HG03025 (cell line): Measurements from ENCODE around the gene KRTAP10-2.

Source experiments
- ATAC-seq: cut with Tn5 transposase; IDR thresholded peaks from one replicate; pipeline ENCODE4 v1.9.1; 2021; ENCODE audit warnings: mild to moderate bottlenecking, moderate library complexity; ENCODE audit not compliant: unreplicated experiment, low FRiP score

The KRTAP10-2 gene

DNA sequence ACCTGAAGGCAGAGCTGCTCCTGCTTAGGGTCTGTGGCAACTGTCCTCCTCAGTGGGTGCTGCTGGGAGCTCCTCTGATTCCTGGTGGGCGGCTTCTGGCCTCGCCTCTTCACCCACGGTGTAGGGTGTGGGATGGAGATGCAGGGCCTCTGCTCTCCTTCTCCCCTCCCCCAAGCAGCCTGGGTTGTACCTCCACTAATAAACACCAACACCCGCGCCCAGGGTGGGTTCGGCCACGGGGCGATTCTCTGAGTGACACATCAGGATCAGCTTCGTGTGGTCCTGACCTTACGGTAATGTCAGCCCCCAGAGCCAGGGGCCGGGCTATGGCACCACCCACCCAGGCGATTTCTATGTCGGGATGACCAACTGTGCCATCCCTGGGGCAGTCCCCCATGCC, 35.0 kb downstream of the KRTAP10-2 start:
- no peak for ATAC-seq

DNA sequence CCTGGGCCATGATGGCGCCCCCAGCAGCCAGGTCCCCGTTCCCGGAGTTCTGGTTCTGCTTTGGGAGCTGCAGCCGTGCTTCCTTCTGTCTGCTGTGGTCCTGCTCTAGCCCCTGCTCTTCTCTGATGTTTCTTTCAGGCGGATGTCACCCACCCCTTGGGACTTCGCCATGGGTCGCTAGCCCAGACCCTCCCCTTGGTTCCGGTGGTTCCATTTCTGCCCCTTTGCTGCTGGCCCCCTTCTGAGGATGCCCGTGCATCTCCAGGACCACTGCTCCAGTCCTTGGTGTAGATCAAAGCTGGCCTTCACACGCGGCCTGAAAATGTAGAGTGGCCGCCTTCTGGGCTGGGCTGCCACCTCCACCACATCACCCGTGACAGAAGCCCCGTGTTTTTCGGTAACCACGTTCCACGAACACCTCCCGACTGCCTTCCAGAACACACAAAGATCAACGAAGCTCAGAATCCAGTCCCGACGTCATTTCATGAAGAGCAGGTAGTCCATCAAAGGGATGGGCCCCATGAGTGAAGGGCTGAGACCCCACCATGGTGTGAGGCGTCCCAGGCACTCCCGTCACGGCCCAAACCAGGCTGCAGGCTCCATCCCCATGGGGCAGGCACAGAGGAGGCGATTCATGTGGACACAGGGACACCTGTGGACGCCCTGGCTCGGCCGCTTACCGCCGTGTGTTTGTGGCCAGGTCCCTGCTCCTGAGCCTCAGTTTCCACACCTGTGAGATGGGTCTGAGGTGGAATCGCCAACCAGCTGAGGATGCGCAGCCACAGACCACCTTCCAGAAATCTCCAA, 35.7 kb downstream of the KRTAP10-2 start:
- no peak for ATAC-seq

GRCh38 chr21:44514746-44515358, 36.5 kb downstream of the KRTAP10-2 start:
- ATAC-seq: no peak

DNA sequence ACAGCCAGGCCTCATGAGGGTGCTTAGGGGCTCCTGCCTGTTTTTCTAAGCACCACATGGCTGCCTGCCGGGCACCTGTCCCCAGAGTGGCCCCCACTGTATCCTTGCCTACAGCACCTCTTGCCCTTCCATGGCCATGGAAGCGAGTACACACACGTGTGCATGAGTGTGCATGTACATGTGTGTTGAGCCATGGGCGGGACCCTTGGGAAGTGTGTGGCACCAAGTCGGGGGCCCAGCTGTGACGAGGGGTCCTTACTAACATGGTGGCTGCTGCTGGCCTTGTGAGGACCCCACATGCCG, 37.1 kb downstream of the KRTAP10-2 start:
- ATAC-seq: no peak

DNA sequence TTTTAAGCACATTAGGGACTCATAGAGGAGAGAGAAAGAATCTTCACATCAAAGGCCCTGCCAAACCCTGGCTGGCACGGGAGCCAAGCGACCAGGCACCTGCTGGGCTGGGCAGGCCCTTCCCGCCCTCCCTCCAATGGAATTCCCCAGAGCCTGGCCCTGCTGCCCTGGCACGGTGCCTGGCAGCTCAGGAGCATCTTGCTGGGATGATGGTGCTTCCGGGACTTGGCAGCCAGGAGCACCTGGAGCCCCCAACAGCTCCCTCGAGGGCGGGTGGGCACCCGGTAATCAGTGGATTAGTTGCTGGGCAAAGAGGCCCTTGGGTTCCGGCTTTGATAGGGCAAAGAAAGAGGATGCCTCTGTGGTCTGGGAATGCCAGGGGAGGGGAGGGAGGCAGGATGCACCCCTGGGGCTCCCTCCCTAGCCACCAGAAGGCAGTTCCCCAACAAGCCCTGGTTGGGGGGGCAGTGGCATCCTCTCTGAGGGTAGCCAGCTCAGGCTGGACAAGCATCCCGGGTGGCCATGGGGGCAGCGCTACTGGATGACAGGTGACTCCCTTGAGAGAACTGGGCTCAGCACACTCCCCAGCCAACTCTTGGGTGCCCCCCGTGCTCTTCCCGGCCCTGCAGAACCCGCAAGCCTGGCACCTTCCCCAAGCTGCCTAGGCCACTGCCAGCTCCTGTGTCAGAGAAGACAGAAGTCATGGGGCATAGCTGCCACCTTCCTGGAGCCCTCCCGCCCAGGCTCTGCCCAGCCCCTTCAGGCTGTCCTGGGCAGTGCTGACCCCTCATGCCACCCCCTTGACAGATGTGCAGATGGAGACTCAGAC, 37.7 kb downstream of the KRTAP10-2 start:
- ATAC-seq: no peak

DNA sequence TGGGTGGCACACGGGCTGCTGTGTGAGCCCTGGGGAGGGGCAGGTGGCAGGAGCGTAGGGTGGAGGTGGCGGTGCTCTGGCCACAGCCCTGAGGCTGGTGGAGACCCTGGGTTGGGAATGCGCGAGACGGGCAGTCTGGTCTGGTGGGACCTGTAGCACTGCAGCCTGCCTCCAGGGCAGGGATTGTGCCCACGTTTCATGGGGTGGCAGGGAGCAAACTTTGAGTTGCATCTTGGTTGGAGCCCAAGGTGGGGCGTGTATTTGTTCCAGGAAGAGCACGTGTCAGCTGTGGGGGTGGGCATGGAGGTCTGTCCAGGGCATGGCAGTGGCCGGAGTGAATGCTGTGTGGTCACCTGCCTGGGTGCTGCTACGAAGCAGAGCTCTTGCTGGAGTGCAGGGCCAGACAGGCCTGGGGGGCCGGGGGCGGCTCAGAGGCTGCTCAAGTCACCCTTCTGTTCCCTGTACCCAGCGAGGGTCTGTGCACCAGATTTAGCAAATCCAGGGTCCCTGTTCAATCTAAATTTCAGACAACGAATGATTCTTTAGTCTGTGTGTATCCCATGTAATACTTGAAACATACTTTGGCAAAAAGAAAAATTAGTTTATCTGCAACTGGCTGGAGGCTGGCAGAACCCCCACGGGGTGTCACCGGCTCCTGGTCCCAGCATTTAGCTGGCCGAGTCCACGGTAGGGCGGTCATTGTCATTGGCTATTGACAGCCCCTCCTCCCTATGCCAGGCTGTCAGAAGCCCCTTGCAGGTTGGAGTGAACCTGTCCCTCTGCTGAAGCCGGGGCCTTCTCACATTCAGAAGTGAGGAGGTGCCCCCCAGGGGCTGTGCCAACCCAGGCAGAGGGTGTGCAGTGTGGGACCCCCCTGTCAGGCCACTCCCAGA, 38.6 kb downstream of the KRTAP10-2 start:
- no peak for ATAC-seq

- ATAC-seq: no peak
Observed at GRCh38 chr21:44511938-44512275, 39.4 kb downstream of the KRTAP10-2 start.

- no peak for ATAC-seq
Observed at GRCh38 chr21:44511219-44511937, 39.9 kb downstream of the KRTAP10-2 start.

DNA sequence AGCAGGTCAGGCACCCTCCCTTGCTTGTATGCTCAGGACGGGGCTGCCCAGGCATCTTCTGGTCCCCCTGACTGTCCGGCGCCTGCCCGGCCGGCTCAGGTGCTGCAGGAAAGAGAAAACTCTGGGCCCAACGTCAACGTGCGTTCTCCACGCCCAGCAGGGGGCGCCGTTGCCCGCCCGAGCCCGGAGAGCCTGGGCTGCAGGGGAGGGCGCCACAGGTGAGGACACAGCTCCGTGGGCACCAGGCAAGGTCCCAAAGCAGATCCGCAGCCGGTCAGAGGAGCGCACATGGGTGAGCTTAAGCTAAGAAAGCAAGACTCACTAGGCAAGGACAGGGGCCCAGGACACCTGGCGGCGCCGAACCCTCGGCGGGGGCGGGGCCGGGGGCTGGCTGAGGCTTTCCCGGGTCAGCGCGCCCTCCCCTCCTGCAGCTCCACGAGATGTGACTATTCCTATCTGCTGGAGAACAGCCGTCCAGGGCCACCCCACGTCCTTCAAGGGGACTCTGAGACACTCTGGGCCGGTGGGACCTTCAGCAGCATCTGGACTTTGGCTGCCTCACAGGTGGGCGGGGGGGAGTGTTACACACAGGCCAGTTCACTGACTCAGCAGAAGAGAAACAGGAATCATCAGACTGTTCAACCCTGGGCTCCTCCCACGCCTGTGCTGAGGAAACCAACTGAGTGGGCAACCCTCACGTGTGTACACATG, 40.6 kb downstream of the KRTAP10-2 start:
- ATAC-seq: no peak

DNA sequence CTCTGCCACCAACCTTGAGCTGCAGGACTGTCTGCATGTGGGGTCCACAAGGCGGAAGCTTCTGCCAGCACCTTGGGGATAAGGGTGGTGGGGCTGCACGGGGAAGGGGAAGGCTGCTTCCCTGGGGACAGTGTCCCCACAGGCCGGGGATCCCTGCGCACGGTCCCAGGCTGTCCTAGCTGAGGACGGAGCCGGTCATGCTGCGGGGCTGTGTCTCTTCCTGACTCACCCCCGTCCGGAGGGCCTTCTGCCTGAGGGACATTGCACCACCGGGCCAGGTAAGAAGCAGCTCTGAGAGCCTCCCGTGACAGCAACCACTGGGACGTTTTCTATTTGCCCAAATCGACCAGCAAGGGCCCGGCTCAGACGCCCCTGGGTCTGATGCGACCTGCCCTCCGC, 41.2 kb downstream of the KRTAP10-2 start:
- no peak for ATAC-seq

DNA sequence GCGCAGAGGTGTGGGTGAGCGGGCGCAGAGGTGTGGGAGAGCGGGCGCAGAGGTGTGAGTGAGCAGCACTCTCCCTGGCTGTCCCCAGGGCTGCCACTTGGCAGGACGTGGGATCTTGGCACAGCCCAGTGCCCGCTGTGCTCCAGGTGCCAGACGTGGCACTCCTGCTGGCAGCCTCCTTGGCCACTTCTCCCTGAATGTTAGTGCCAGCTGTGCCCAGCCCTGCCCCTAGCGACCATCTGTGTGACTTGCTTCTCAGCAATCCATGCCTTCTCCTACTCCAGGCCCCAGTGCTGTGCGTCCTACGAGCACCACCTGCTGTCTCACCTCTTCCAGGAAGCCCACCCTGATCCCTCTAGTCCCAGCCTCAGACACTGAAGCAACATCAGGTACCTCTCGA, 41.8 kb downstream of the KRTAP10-2 start:
- no peak for ATAC-seq

DNA sequence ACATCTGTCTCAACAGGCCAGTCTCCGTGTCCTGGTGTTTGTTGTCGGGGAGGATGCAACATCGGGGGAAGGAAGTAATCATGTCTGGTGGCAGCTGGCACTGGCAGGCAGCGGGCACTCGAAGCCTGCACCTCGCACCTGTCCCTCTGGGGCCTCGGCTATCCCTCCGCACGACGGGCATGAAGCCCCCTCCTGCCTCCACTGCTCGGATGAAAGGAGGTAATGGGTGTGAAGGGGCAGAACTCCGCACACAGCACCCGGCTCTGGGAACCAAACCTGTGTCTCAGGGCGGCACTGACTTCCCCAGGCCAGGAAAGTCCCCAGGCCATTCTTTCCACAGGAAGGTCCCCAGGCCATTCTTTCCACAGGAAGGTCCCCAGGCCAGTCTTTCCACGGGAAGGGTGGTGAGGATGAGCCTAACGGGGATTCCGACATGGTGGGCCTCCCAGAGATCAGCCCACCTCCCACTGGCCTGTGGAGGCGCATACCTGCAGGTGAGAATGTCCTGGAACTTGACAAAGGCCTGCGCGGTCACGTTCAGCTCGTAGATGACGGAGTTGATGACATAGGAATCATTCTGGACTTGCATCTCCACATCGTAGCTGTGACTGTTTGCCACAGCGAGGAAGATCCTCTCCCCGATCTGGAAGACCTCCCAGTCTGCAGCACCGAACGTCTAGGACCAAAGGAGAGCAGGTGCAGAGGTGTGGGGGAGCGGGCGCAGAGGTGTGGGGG, 42.4 kb downstream of the KRTAP10-2 start:
- ATAC-seq: no peak

DNA sequence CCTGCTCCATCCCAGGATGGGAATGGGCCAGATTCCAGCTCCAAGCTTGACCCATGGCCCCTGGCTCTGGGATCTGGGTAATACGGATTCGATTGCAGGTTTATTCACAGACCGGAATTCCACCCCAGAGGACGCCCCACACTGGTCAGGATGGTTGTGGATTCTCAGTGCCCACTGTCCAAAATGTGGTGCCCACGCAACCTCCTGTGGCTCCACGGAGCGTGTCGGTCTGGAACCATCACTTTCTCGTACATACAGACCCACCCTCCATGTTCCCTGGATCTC, 42.9 kb downstream of the KRTAP10-2 start:
- ATAC-seq: no peak

- no peak for ATAC-seq
Observed at GRCh38 chr21:44507673-44508425, 43.5 kb downstream of the KRTAP10-2 start.

- no peak for ATAC-seq
Observed at GRCh38 chr21:44506279-44507255, 44.7 kb downstream of the KRTAP10-2 start.

DNA sequence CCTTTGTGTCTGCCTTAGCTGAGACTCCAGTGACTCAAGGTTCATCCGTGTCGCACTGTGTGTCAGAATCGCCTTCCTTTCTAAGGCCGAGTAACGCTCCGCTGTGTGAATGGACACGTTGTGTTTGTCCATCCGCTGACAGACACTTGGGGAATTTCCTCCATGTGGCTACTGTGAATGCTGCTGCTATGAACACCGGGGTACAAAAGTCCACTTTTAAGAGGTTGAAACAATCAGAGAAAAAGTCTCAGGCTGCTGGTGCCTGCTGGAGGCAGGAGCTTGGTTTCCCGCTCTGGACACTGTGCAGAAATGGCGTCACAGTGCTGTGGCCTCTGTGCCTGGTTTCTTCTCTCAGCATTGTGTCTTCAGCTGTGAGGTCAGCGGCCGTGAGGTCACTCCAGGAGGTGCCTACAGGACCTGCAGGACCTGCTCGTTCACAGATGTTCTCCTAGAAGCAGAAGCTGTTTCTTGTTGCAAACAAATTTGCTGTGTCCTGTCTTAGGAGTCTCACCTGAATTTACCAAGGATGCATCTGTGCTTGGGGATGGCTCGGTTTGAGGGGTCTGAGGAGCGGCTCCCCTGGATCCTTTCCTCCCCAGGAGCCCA, 45.5 kb downstream of the KRTAP10-2 start:
- no peak for ATAC-seq

GRCh38 chr21:44503901-44504399, 47.4 kb downstream of the KRTAP10-2 start:
- no peak for ATAC-seq
